Mesenchymal stem cell (in vitro differentiated cells and primary cell): ENCODE results near the gene CCNJ.

Source experiments
- DNase-seq: peaks from one replicate; pipeline ENCODE4 v3.0.0-alpha.2; 2013
- H2AFZ ChIP-seq: one replicate; pipeline ENCODE4 v1.6.1; 2013; ENCODE audit warnings: low read depth, mild to moderate bottlenecking, control low read depth, inconsistent platforms, low read length, moderate library complexity
- H2AK5ac ChIP-seq: 2 replicates; pipeline ENCODE4 v1.6.1; 2013; ENCODE audit warnings: low read length, moderate library complexity, mild to moderate bottlenecking, inconsistent platforms; ENCODE audit not compliant: severe bottlenecking
- H2BK120ac ChIP-seq: one replicate; pipeline ENCODE4 v1.6.1; 2013; ENCODE audit warnings: low read depth, mild to moderate bottlenecking, inconsistent platforms, low read length, moderate library complexity
- H2BK12ac ChIP-seq, 2 experiments: one replicate each; pipeline ENCODE4 v1.6.1; 2013; ENCODE audit warnings: inconsistent platforms in 2 of 2, low read length in 2 of 2, mild to moderate bottlenecking in 2 of 2, moderate library complexity in 2 of 2, control low read depth in 1 of 2
- H2BK15ac ChIP-seq: one replicate; pipeline ENCODE4 v1.6.1; 2013; ENCODE audit warnings: mild to moderate bottlenecking, low read depth, inconsistent platforms; ENCODE audit not compliant: poor library complexity, severe bottlenecking
- H2BK5ac ChIP-seq: 2 replicates; pipeline ENCODE4 v1.6.1; 2013; ENCODE audit warnings: low read depth, mild to moderate bottlenecking, low read length, control low read depth, inconsistent platforms; ENCODE audit not compliant: poor library complexity, severe bottlenecking
- H3K14ac ChIP-seq, 2 experiments: one replicate each; pipeline ENCODE4 v1.6.1; 2013; ENCODE audit warnings: inconsistent platforms in 2 of 2, low read length in 2 of 2, control low read depth in 1 of 2, mild to moderate bottlenecking in 1 of 2, moderate library complexity in 1 of 2
- H3K18ac ChIP-seq, 2 experiments: one replicate each; pipeline ENCODE4 v1.6.1; 2013; ENCODE audit warnings: inconsistent platforms in 2 of 2, low read length in 2 of 2, control low read depth in 1 of 2, low read depth in 1 of 2, mild to moderate bottlenecking in 1 of 2
- H3K23ac ChIP-seq, 2 experiments: one replicate each; pipeline ENCODE4 v1.6.1; 2013; ENCODE audit warnings: inconsistent platforms in 2 of 2, low read length in 2 of 2, mild to moderate bottlenecking in 2 of 2, moderate library complexity in 2 of 2, control low read depth in 1 of 2
- H3K27ac ChIP-seq: 2 replicates; pipeline ENCODE4 v1.5.1; 2013; ENCODE audit warnings: mild to moderate bottlenecking, moderate library complexity, low read length, control low read depth, inconsistent platforms; ENCODE audit not compliant: poor library complexity, severe bottlenecking
- H3K27me3 ChIP-seq, 2 experiments: 2 replicates each; pipeline versions ENCODE4 v1.6.1 to v1.7.0; 2013; ENCODE audit warnings: low read length in 2 of 2, mild to moderate bottlenecking in 2 of 2, moderate library complexity in 2 of 2, control low read depth in 1 of 2, inconsistent platforms in 1 of 2; ENCODE audit not compliant: control insufficient read depth in 1 of 2, insufficient read depth in 1 of 2
- H3K36me3 ChIP-seq, 2 experiments: 2 replicates each; pipeline versions ENCODE4 v1.6.1 to v1.7.0; 2013; ENCODE audit warnings: low read length in 2 of 2, control low read depth in 1 of 2, inconsistent platforms in 1 of 2, low read depth in 1 of 2, mild to moderate bottlenecking in 1 of 2; ENCODE audit not compliant: insufficient read depth in 2 of 2, control insufficient read depth in 1 of 2
- H3K4ac ChIP-seq, 2 experiments: one replicate each; pipeline ENCODE4 v1.6.1; 2013; ENCODE audit warnings: inconsistent platforms in 2 of 2, low read length in 2 of 2, mild to moderate bottlenecking in 2 of 2, moderate library complexity in 2 of 2, control low read depth in 1 of 2, low read depth in 1 of 2
- H3K4me1 ChIP-seq: 2 replicates; pipeline ENCODE4 v1.6.1; 2013; ENCODE audit warnings: low read depth, low read length, control low read depth; ENCODE audit not compliant: control insufficient read depth, insufficient read depth
- H3K4me2 ChIP-seq: 2 replicates; pipeline ENCODE4 v1.6.1; 2013; ENCODE audit warnings: low read length, mild to moderate bottlenecking, inconsistent platforms; ENCODE audit not compliant: poor library complexity, severe bottlenecking
- H3K4me3 ChIP-seq, 2 experiments: 2 replicates each; pipeline versions ENCODE4 v1.5.1 to v1.7.0; 2013; ENCODE audit warnings: low read length in 2 of 2, mild to moderate bottlenecking in 2 of 2, control low read depth in 1 of 2, low read depth in 1 of 2; ENCODE audit not compliant: insufficient read depth in 1 of 2
- H3K79me1 ChIP-seq: replicated peaks from 2 replicates; pipeline ENCODE4 v1.6.1; 2013; ENCODE audit warnings: mild to moderate bottlenecking, control low read depth, low read length, inconsistent platforms; ENCODE audit not compliant: poor library complexity, severe bottlenecking
- H3K9ac ChIP-seq: 2 replicates; pipeline ENCODE4 v1.7.0; 2013; ENCODE audit warnings: mild to moderate bottlenecking, low read length, moderate library complexity
- H3K9me3 ChIP-seq: 2 replicates; pipeline ENCODE4 v1.7.0; 2013; ENCODE audit warnings: mild to moderate bottlenecking, low read length; ENCODE audit not compliant: control insufficient read depth
- H4K8ac ChIP-seq: one replicate; pipeline ENCODE4 v1.6.1; 2013; ENCODE audit warnings: inconsistent platforms, mild to moderate bottlenecking, low read length, moderate library complexity
- H4K91ac ChIP-seq: one replicate; pipeline ENCODE4 v1.6.1; 2013; ENCODE audit warnings: mild to moderate bottlenecking, low read length, inconsistent platforms
- WGBS: methylation state at CpG from one replicate; pipeline ENCODE4 v1.1.7; 2013; ENCODE audit warnings: mixed read lengths; 5-methylcytosine and 5-hydroxymethylcytosine counted together

CCNJ gene

GRCh38 chr10:96023168-96023567 lies 20.2 kb upstream of the CCNJ start:
- DNase-seq, result no peak
- H3K27me3 ChIP-seq, result peaks cover 0 to 7% of the 10 kb centered on the region in 2 experiments
- no peak overlapping the region for H3K18ac ChIP-seq
- no peak overlapping the region for H2AK5ac ChIP-seq
- no peak overlapping the region for H4K91ac ChIP-seq
- no peaks in the 10 kb centered on the region for H3K79me1 ChIP-seq
- no peak overlapping the region for H3K4ac ChIP-seq
- no peak overlapping the region for H4K8ac ChIP-seq
- no peaks in the 10 kb centered on the region for H3K9me3 ChIP-seq
- no peak overlapping the region for H2AFZ ChIP-seq
- no peak overlapping the region for H2BK15ac ChIP-seq
- no peak overlapping the region for H3K23ac ChIP-seq
- H3K9ac ChIP-seq, result no peak overlapping the region
- no peak overlapping the region for H2BK120ac ChIP-seq
- no peak overlapping the region for H3K4me2 ChIP-seq
- H3K36me3 ChIP-seq, result no peaks in the 10 kb centered on the region
- H3K4me3 ChIP-seq, result no peak overlapping the region
- peaks cover 2% of the 10 kb centered on the region for H3K4me1 ChIP-seq
- H3K14ac ChIP-seq, result no peak overlapping the region
- no peak overlapping the region for H2BK12ac ChIP-seq
- H2BK5ac ChIP-seq, result no peak overlapping the region
- no peak overlapping the region for H3K27ac ChIP-seq

DNA sequence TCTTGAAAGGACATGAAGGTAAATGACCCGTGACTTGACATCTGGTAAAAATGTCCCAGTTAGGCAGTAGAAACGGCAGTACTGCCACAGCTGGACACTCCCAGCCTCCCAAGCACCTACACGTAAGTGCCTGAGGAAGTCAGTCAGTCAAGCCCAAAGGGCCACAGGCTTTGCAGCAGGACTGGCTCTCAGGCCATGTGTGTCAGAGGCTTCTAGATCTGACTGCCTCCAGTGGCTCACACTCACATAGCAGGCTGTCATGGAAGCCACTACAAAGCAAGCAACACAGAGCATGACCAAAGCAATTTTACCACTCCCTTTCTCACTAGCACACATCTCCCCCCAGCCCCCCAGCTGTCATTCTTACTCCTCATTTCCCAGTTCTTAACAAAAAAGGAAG lies 17.8 kb upstream of the CCNJ start:
- peak; percentile 16 for DNase-seq
- Histone ChIP-seq H3K79me1 (no peaks in the 10 kb centered on the region), H2BK5ac (no peak overlapping the region), H2AFZ (no peak overlapping the region), H4K8ac (no peak overlapping the region), H3K14ac (no peak overlapping the region), H3K4ac (no peak overlapping the region), H3K4me1 (peaks cover 2% of the 10 kb centered on the region), H2BK15ac (no peak overlapping the region), H3K27me3 (peaks cover 0 to under 1% of the 10 kb centered on the region in 2 experiments), H3K4me3 (no peak overlapping the region), H4K91ac (no peak overlapping the region), H3K18ac (no peak overlapping the region), H2BK120ac (no peak overlapping the region), H2AK5ac (no peak overlapping the region), H3K36me3 (no peaks in the 10 kb centered on the region), H3K23ac (no peak overlapping the region), H3K9me3 (no peaks in the 10 kb centered on the region), H3K9ac (no peak overlapping the region), H3K4me2 (no peak overlapping the region), H2BK12ac (no peak overlapping the region), H3K27ac (no peak overlapping the region)
- WGBS, result 60% methylated on average over 3 of the region's 3 CpGs

GRCh38 chr10:96034625-96035024 lies 8.8 kb upstream of the CCNJ start:
- H3K79me1 ChIP-seq, result no peaks in the 10 kb centered on the region
- WGBS, result no CpG with 5 or more reads among the region's 1 CpG
- H2AK5ac ChIP-seq, result no peak overlapping the region

DNA sequence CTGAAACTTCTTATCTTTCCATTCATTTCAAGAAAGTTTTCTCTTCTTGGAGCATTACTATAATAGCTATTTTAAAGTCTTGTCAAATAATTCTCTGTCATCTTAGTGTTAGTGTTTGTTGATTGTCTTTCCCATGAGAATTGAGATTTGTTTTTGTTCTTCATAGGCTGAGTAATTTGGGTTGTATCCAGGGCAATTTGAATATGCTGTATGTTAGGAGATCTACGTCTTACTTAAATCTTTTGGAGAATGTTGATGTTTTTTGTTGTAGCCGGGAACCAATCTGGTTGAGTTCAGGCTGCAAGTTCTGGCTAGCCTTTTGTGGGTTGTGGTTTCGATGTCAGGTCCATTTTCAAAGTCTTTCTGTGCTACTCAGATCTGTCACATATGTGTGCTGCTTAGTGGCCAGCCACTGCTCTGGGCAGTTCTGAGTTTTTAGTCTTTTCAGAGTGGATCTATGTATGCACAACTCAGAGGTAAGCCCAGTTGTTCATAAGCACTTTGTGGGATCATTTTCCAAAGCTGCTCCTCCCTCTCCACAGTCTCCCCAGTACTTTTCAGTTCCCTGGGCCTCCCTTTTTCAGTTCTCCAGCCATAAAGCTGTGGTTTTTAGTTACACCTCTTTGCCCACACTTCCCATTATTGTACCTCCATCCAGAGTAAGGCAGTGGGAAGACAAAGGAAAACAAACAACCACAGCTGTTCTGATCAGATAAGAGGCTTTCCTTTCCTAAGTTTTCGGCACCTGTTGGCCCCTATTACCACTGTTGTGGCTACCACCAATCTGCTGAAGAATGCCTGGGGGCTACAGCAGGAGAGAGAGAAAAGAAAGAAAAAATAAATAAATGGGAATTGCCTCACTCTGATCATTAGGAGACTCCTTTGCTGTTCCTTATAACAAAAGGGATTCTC lies 4.7 kb upstream of the CCNJ start:
- Histone ChIP-seq H3K27ac (no peak overlapping the region), H3K27me3 (no peaks in the 10 kb centered on the region), H3K9ac (no peak overlapping the region), H3K14ac (no peak overlapping the region), H3K4me1 (peaks cover 4% of the 10 kb centered on the region), H2BK15ac (no peak overlapping the region), H3K36me3 (no peaks in the 10 kb centered on the region), H4K91ac (no peak overlapping the region), H2AK5ac (no peak overlapping the region), H2AFZ (no peak overlapping the region), H4K8ac (no peak overlapping the region), H3K4me3 (no peak overlapping the region), H3K4ac (no peak overlapping the region), H3K18ac (no peak overlapping the region), H3K4me2 (no peak overlapping the region), H2BK5ac (no peak overlapping the region), H2BK120ac (no peak overlapping the region), H3K23ac (no peak overlapping the region), H3K79me1 (peaks cover 3% of the 10 kb centered on the region), H3K9me3 (no peaks in the 10 kb centered on the region), H2BK12ac (no peak overlapping the region)
- no peak for DNase-seq
- WGBS, result 84% methylated on average over 4 of the region's 4 CpGs

More at GRCh38 chr10:96034625-96035024, 8.8 kb upstream of the CCNJ start:
- no peak overlapping the region for H3K23ac ChIP-seq
- H3K36me3 ChIP-seq, result no peaks in the 10 kb centered on the region
- no peak overlapping the region for H4K91ac ChIP-seq
- H3K14ac ChIP-seq, result no peak overlapping the region
- no peak overlapping the region for H2BK15ac ChIP-seq
- no peak overlapping the region for H2BK5ac ChIP-seq
- H3K27ac ChIP-seq, result no peak overlapping the region
- H3K4me2 ChIP-seq, result no peak overlapping the region
- H2BK12ac ChIP-seq, result no peak overlapping the region
- no peak overlapping the region for H2AFZ ChIP-seq
- H4K8ac ChIP-seq, result no peak overlapping the region
- no peaks in the 10 kb centered on the region for H3K9me3 ChIP-seq
- no peaks in the 10 kb centered on the region for H3K4me1 ChIP-seq
- H3K18ac ChIP-seq, result no peak overlapping the region
- no peak for DNase-seq
- no peak overlapping the region for H3K4me3 ChIP-seq
- H3K4ac ChIP-seq, result no peak overlapping the region
- no peak overlapping the region for H3K9ac ChIP-seq
- H2BK120ac ChIP-seq, result no peak overlapping the region
- no peaks in the 10 kb centered on the region for H3K27me3 ChIP-seq
